ENCODE data around the gene PCGF1. TPM values are rescaled to one million over a fixed set of nuclear protein-coding genes. Genes with fewer than 3 reads are reported as not detected.
A peak's percentile ranks its signal among the peaks of the same experiment; 100 is the strongest.

Gene PCGF1
- total RNA-seq, 1 experiment from 2014 or later, result 28.1 TPM

GRCh38 chr2:74555610-74556103 is 48.2 kb upstream of the PCGF1 start:
- H2BK5ac ChIP-seq (ENCODE audit: insufficient read length, low read length), result no peak overlapping the region
- H2BK20ac ChIP-seq (ENCODE audit: low read depth, low read length, poor library complexity, severe bottlenecking), result no peak overlapping the region
- H4K20me1 ChIP-seq (ENCODE audit: control insufficient read depth, insufficient read depth, insufficient read length), result no peaks in the 10 kb centered on the region
- no peak overlapping the region for H2AFZ ChIP-seq (ENCODE audit: low read length)
- H3K18ac ChIP-seq (ENCODE audit: insufficient read length, low read depth, low read length), result no peak overlapping the region
- peak overlapping the region; percentile 63 for H3K4me2 ChIP-seq (ENCODE audit: insufficient read depth, insufficient read length, low read length)
- H2AK5ac ChIP-seq (ENCODE audit: insufficient read length, low read length), result no peak overlapping the region
- no peak overlapping the region for H4K8ac ChIP-seq (replicated peaks; ENCODE audit: insufficient read length, low read depth, low read length)
- Mint-ChIP-seq H3K27ac (no peak overlapping the region), H3K4me3 (peak overlapping the region; percentile 92 to 93), H3K9me3 (no peaks in the 10 kb centered on the region), H3K27me3 (ENCODE audit: low read depth) (peaks cover 51% of the 10 kb centered on the region), H3K4me1 (peaks cover 23 to 29% of the 10 kb centered on the region in 2 experiments), H3K36me3 (ENCODE audit: insufficient read depth in 1 of 3, low read depth in 3 of 3) (peaks cover 0 to 23% (median 15%) of the 10 kb centered on the region in 3 experiments; a peak in 6 of 7 replicates)
- WGBS (ENCODE audit: extremely low coverage, insufficient read length, low lambda C conversion rate), result no CpG with 5 or more reads among the region's 17 CpGs
- H3K23ac ChIP-seq (ENCODE audit: insufficient read length, low read depth, low read length), result no peak overlapping the region
- no peak overlapping the region for H4K5ac ChIP-seq (ENCODE audit: insufficient read length, low read depth, low read length)
- H3K79me2 ChIP-seq (ENCODE audit: insufficient read depth, low read length), result no peaks in the 10 kb centered on the region
- no peaks in the 10 kb centered on the region for H3K9me3 ChIP-seq (ENCODE audit: control insufficient read depth, low read depth, low read length)
- no peak overlapping the region for H4K91ac ChIP-seq (ENCODE audit: insufficient read length, low read depth, low read length)
- H3T11ph ChIP-seq (ENCODE audit: low read length), result no peak overlapping the region
- TF ChIP-seq CTCF (conservative IDR thresholded peaks at IDR 0.05), result no peak
- H3K79me1 ChIP-seq (ENCODE audit: insufficient read depth, low read depth, low read length, poor library complexity, severe bottlenecking), result no peaks in the 10 kb centered on the region
- H3K27me3 ChIP-seq (ENCODE audit: insufficient read depth, low read length), result no peaks in the 10 kb centered on the region; the same call in 1 of the 2 replicates
- H3K9ac ChIP-seq (ENCODE audit: extremely low read depth, insufficient read length, low read length), result peak overlapping the region; percentile 26
- H3K14ac ChIP-seq (ENCODE audit: insufficient read depth, low read length), result no peak overlapping the region
- 0 out of 2 replicates have a peak, but pooled peaks cover 5% of the 10 kb centered on the region for H3K4me1 ChIP-seq (ENCODE audit: insufficient read depth, low read length)
- no peak overlapping the region for H3K4ac ChIP-seq (ENCODE audit: low read depth, low read length)
- H2BK120ac ChIP-seq (ENCODE audit: low read depth, low read length, poor library complexity, severe bottlenecking), result no peak overlapping the region
- no peak for DNase-seq
- no peak overlapping the region for H2BK15ac ChIP-seq (ENCODE audit: low read depth, low read length)
- H3K23me2 ChIP-seq (ENCODE audit: insufficient read length, low read depth, low read length, poor library complexity, severe bottlenecking), result peaks cover 20% of the 10 kb centered on the region
- no peak overlapping the region for H2BK12ac ChIP-seq (ENCODE audit: insufficient read length, low read depth, low read length)
- H3K27ac ChIP-seq (ENCODE audit: insufficient read length, low read depth, low read length), result no peak overlapping the region
- H3K56ac ChIP-seq (ENCODE audit: insufficient read length, low read depth, low read length), result no peak overlapping the region

Measured in H9 (cell line).